Measurements from ENCODE around the gene RNF208.
"Not testable (repeated sequence)": the region's sequence is repeated elsewhere in the genome, so short reads cannot be mapped to it uniquely, and the experiment has no call there.

Gene RNF208

DNA sequence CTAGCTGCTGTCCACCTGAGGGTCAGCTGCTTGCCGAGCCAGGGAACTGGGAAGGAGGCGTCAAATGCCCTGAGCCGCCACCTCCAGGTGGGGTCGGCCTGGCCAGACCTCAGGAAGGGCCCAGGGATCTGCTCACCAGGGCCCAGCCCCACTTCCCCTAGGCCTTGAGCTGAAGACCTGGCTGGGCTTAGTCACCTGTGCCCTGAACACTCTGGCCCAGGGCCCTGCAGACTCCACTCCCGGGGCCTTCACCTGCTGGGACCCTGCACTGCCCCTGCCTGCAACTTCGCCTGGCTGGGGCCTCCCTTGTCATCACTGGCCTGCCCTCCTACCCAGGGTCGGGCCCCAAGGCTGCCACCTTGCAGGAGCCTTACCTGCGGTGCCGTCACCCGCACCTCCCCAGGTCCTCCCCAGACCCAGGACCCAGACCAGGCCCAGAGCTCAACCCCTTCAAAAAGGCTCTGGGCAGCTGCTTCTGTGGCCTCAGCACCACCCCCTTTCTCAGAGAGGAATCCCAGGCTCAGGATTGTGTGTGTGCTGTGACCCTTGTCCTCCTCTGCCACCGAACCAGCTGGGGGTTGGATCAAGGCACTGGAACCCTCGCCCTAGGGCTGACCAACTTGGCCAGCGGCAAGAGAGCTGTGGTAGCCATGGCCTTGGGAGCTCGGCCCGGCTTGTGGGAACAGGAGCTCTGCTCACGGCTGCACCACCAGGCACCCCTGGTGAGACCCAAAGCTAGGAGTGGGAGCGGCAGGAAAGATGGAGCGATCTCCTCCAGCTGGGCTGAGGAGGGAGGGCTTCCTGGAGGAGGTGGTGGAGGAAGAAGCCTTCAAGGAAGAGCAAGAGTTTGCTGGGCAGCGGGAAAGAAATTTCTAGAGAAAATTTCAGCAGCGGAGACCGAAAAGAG is 31.9 kb upstream of the RNF208 start:
- DNase-seq = no peak

DNA sequence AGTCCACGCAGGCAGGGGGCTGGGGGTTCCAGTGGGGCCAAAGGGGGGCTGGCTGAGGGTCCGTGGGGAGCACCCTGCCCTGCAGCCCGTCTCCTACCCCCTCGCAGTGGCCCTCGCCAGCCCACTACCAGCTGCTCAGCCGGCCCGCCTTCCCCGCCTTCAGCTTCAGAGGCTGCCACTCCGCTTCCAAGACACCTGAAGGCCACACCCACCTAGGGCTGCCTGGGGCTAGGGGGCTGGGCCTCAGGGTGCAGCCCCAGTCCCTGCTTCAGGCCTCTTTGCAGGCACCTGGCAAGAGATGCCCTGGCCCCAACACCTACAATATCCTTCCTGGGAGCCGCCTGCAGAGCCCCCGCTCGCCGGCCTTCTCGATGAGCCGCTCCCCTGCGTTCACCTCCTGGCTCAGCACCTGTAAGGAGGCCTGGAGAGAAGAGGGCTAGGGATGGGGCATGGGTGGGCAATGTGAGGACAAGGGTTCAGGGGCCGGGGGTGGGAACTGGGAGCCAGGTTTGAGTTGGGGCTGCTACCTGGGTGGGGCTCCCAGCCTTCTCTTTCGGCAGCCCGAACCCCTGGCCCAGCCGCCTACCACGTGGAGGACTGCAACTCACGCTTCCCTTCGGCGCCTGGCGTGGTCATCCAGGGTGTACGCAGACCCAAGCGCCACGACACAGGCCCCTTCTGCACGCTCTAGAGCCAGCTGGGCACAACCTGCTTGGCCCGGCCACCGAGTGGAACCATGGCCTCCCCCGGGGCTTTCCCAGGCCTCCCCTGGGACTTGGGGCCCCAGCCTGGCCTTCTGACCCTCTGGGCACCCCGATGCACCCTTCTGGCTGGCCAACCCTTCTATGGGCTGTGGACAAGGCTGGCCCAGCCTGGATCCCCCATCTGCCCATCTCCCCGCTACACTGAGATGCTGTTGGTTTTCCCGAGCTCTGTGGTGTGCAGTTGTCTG is 30.8 kb upstream of the RNF208 start:
- DNase-seq = no peak

GRCh38 chr9:137251490-137252268 is 29.6 kb upstream of the RNF208 start:
- no peak for DNase-seq

- DNase-seq = no peak
Observed at GRCh38 chr9:137251194-137251461, 29.1 kb upstream of the RNF208 start, which contains the start of gene STPG3. Gene STPG3, plus strand, starts transcription at chr9:137251286. Its CDS starts 1 bp downstream, at chr9:137251287.

GRCh38 chr9:137250329-137251193 is 28.5 kb upstream of the RNF208 start:
- DNase-seq = no peak

DNA sequence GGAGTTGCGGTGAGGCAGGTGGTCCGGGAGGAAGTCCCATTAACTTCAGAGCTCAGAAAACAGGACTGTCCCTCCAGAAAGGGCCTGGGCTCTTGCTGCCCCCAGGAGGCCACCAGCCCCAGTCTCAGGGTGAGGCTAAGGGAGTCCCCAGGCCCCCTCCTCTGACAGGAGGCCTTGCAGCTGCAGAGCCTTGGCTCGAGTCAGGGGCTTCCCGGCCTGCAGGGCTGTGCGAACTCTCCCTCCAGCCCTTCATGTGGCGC is 25.8 kb upstream of the RNF208 start:
- no peak for DNase-seq

GRCh38 chr9:137247135-137247915 is 25.3 kb upstream of the RNF208 start:
- DNase-seq = no peak

DNA sequence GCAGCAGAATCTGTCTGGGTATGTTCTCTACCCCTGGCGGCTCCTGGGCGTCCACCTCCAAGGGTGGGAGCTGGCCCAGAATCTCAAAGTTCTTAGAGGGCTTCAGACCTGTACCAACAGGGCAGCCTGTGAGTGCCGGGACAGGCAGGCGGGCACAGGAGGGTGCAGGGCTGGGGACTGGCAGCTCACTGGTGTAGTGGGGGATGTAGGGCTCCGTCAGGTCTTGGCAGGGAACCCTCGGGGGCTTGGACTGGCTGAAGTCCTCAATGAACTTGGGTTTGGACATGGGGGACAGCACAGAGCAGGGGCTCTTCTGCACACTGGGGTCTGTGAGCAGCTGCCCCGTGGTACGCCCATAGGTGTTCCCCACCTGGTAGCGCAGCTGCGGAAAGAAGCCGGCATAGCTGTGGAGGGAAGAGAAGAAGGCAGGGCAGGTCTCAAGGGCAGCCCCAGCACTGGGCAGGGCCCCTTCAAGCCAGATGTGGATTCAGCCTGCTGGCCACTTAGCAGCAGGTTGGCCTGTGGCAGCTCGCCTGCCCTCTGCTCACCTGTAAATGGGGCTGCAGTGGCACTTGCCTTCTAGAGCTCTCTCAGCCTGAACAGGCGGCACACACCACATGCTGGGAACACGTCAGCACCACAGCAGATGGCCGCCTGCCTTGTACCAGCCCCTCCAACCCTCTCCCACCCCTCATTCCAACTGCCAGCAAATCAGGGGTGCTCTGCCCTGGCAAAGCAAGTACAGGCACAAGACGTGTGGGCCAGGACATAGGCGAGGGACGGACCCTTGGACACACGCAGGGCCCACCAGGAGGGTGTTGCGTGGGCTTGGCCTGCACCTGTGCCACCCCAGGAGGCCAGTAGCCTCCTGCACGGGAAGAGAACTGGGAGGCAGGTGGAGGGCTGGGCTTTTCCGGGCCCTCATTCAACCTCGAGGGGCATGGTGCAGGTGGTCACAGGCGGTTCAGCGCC is 23.7 kb upstream of the RNF208 start:
- no peak for DNase-seq

DNA sequence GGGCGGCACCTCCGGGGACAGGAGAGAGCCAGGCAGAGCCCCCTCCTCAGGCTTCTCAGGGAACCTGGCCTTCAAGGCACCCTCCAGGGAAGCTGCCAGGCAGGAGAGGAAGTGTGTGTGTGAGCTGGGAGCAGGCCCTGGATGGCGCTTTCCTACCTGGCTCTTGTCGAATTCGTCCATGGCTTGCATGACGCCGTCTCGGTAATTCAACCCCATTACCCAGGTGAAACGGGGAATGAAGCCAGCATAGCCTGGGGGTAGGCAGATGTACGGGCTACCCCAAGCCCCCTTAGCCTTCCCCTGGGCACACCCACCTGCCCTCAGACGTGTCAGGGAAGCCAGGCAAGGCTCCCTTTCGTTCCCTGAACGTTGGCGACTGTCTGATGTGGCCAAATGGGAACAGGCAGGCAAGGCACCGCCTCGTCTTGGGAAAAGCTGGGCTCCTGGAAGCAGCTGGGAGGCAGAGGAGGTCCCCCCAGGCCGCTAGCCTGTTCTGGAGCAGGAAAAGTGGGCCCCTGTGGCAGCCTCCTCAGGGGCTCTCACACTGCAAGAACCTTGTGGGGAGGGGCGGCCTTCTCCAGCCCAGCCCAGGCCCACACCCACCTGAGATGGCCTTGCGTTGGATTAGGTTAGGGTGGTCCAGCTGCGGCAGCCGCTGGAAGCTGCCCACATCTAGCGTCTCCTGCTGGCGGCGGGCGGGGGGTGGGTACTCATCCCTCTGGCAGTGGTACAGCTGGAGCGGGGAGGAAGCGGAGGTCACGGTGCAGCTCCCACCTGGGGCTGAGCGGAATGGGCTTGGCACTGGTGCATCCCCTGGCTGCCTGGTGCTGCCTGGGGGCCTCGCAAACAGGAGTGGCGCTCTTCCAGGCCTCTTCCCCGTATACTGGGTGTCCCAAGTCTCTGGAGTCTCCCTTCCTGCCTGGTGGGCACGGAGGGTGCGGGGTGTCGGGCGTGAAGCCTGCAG is 22.7 kb upstream of the RNF208 start:
- no peak for DNase-seq

DNA sequence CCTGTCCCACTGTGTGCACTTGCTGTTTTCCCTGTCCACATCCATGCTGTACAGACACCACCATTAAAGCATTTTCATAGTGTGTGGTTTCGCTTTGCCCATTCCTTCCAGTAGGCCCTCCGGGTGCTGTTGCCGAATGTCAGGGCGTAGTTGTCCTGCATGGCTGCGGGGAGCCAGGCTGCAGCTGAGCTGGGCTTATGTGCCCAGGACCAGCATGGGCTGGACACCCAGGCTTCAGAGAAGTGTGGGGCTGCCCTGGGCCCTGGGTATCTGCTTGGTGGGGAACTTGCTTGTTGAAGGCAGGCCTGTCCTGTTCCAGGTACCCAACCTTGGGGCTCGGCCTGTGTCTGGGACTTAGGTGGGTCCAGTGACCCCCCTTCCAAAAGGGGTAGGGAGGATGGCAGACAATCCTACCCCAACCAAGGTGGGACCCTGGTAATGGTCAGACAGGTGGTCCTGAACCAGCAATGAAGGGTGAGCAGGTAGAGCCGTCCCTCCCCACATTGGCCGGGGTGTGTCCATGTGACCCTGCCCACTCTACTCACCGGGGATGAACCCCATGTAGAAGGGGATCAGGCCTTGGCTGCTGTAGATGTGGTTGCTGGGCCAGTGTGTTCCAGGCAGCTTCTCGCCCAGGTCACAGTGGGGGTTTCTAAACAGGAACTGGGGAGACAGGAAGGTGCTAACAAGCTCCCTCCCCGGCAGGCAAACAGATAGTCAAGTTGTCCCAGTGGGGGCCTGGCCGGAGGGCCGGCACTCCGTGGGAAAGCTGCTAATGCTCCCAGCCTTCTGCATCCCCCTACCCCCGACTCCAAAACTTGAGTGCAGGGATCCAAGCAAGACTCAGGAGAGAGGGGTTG is 21.8 kb upstream of the RNF208 start:
- no peak for DNase-seq

DNA sequence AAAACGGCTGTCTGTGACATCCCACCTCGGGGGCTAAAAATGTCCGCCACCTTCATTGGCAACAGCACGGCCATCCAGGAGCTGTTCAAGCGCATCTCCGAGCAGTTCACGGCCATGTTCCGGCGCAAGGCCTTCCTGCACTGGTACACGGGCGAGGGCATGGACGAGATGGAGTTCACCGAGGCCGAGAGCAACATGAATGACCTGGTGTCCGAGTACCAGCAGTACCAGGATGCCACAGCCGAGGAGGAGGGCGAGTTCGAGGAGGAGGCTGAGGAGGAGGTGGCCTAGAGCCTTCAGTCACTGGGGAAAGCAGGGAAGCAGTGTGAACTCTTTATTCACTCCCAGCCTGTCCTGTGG is 21.2 kb upstream of the RNF208 start:
- DNase-seq = not testable (repeated sequence)

DNA sequence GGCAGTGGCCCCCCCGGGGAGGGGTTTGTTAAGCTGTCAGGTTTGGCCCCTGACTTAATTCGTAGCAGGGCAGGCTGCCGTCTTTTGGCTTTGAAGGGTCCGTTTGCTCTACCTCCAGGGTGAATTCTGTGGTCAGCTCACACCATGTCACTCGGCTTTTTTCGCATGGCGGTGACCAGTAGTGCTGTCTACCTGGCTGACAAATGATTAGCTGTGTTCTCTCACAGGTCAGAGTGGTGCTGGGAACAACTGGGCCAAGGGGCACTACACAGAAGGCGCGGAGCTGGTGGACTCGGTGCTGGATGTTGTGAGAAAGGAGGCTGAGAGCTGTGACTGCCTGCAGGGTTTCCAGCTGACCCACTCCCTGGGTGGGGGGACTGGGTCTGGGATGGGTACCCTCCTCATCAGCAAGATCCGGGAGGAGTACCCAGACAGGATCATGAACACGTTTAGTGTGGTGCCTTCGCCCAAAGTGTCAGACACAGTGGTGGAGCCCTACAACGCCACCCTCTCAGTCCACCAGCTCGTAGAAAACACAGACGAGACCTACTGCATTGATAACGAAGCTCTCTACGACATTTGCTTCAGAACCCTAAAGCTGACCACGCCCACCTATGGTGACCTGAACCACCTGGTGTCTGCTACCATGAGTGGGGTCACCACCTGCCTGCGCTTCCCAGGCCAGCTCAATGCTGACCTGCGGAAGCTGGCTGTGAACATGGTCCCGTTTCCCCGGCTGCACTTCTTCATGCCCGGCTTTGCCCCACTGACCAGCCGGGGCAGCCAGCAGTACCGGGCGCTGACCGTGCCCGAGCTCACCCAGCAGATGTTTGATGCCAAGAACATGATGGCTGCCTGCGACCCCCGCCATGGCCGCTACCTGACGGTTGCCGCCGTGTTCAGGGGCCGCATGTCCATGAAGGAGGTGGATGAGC is 20.5 kb upstream of the RNF208 start:
- no peak for DNase-seq

- DNase-seq = peak in 13 of 51 donors; percentile 27 to 65 (median 48)
Observed at GRCh38 chr9:137241490-137242268, 19.6 kb upstream of the RNF208 start.

DNA sequence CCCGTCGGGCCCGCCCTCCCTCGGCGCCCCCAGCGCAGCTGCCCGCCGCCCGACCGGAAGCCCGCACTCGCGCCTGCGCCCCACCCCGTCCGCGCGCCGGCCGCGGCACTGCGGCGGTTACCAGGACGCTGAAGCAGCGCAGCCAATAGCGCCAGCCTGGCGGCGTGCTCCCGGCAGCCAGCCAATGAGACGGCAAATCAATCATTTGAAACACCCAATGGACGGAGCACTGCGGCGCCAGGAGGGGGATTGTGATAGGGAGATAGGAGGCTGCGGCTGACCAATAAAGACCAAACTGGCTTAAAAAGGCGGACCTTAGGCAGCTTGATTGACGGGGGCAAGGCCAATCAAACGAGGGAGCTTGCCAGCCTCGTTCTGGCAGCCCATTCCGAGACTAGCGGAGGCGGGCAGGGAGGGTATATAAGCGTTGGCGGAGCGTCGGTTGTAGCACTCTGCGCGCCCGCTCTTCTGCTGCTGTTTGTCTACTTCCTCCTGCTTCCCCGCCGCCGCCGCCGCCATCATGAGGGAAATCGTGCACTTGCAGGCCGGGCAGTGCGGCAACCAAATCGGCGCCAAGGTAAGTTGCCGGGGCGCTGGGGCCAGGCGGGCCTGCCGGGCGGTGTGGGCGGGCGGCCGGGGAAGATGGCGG is 18.9 kb upstream of the RNF208 start, which contains the start of gene TUBB4B:
TSS of gene TUBB4B (plus strand) at position 447 of the 649 bp plus-strand sequence. CDS start at position 521, 74 bp downstream.
- peak; percentile 86 to 100 (median 99) for DNase-seq
